D721Med (cell line): ENCODE results near the gene SMTN.
"Not testable (repeated sequence)": the region's sequence is repeated elsewhere in the genome, so short reads cannot be mapped to it uniquely, and the experiment has no call there.

Experiments used
- DNase-seq: peaks from one replicate; pipeline ENCODE4 v3.0.0; 2011; ENCODE audit warnings: low spot score; ENCODE audit not compliant: insufficient read length
- FAIRE-seq: peaks from 2 replicates; lab custom pipeline; 2011; peaks lifted over from hg19 to GRCh38; lab: Jason Lieb, UNC
- CTCF ChIP-seq: IDR thresholded peaks from 2 replicates; pipeline ENCODE4 v1.5.1; 2012; ENCODE audit warnings: mild to moderate bottlenecking, control low read depth; ENCODE audit not compliant: insufficient read depth; ENCODE audit errors: missing control alignments

The SMTN gene

GRCh38 chr22:31056986-31057599 lies 24.0 kb upstream of the SMTN start:
- FAIRE-seq (no peak), DNase-seq (no peak)
- no peak for TF ChIP-seq CTCF

GRCh38 chr22:31059663-31060062 lies 21.5 kb upstream of the SMTN start:
- not testable (repeated sequence) for DNase-seq, FAIRE-seq

GRCh38 chr22:31062566-31063230 lies 18.4 kb upstream of the SMTN start:
- no peak for DNase-seq
- no peak for TF ChIP-seq CTCF
- FAIRE-seq = no peak

GRCh38 chr22:31064369-31064768 lies 16.7 kb upstream of the SMTN start:
- no peak for TF ChIP-seq CTCF
- DNase-seq = no peak
- no peak for FAIRE-seq

- TF ChIP-seq CTCF = no peak
- no peak for FAIRE-seq
- no peak for DNase-seq
These were observed 12.1 kb upstream of the SMTN start for GRCh38 chr22:31068970-31069369.

- not testable (repeated sequence) for FAIRE-seq, DNase-seq
These were observed 11.3 kb upstream of the SMTN start for GRCh38 chr22:31069691-31070314.

GRCh38 chr22:31073125-31073524 lies 8.0 kb upstream of the SMTN start:
- not testable (repeated sequence) for FAIRE-seq, DNase-seq

- not testable (repeated sequence) for FAIRE-seq, DNase-seq
These were observed 7.5 kb upstream of the SMTN start for GRCh38 chr22:31073545-31074145.

- no peak for FAIRE-seq
- TF ChIP-seq CTCF = no peak
- DNase-seq = no peak
These were observed 5.2 kb upstream of the SMTN start for GRCh38 chr22:31075961-31076360.
